Right atrium auricular region (tissue), 2 donors: ENCODE measurements around the gene UBE2K. TPM values are rescaled to one million over a fixed set of nuclear protein-coding genes. Genes with fewer than 3 reads are reported as not detected.
"Not testable (repeated sequence)": the region's sequence is repeated elsewhere in the genome, so short reads cannot be mapped to it uniquely, and the experiment has no call there.

Experiments
- DNase-seq: peaks from one replicate; pipeline ENCODE4 v3.0.0-alpha.2; 2019; ENCODE audit warnings: low spot score
- H3K27ac ChIP-seq, 2 donors: fragments of 200-600 bp; sonication (generic); 1 replicate in 1 of 2; 2 replicates in 1 of 2; pipeline ENCODE4 v1.5.1; 2016 to 2019
- H3K27me3 ChIP-seq, 2 donors: fragments of 200-600 bp; sonication (generic); one replicate each; pipeline versions ENCODE4 v1.5.1 to v1.6.0; 2017 to 2019
- H3K36me3 ChIP-seq: fragments of 200-600 bp; sonication (generic); one replicate; pipeline ENCODE4 v1.5.1; 2016
- H3K4me1 ChIP-seq, 2 donors: fragments of 200-600 bp; sonication (generic); one replicate each; pipeline versions ENCODE4 v1.5.1 to v1.6.0; 2017 to 2019
- H3K4me3 ChIP-seq, 2 donors: fragments of 200-600 bp; sonication (generic); 1 replicate in 1 of 2; 2 replicates in 1 of 2; pipeline ENCODE4 v1.5.1; 2017 to 2019; ENCODE audit warnings: mild to moderate bottlenecking in 1 of 2, moderate library complexity in 1 of 2
- H3K9me3 ChIP-seq, 2 donors: fragments of 200-600 bp; sonication (generic); one replicate each; pipeline ENCODE4 v1.5.1; 2019
- total RNA-seq, 2 donors: library from RNA; depleted of rRNA; stranded (reverse); fragments of >200 nt; gene quantifications; one replicate each; pipeline ENCODE4 v1.1.0, GENCODE V29; 2016
- TF ChIP-seq, protein P1 (sequence below), 2 donors: fragments of 200-600 bp; sonication (generic); IDR thresholded peaks; one replicate each; pipeline ENCODE4 v1.5.1; 2019; ENCODE audit warnings: antibody characterized with exemption in 2 of 2

UBE2K gene, protein sequence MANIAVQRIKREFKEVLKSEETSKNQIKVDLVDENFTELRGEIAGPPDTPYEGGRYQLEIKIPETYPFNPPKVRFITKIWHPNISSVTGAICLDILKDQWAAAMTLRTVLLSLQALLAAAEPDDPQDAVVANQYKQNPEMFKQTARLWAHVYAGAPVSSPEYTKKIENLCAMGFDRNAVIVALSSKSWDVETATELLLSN
- total RNA-seq, result 10 to 100 TPM; 16.7 to 23.8 TPM

DNA sequence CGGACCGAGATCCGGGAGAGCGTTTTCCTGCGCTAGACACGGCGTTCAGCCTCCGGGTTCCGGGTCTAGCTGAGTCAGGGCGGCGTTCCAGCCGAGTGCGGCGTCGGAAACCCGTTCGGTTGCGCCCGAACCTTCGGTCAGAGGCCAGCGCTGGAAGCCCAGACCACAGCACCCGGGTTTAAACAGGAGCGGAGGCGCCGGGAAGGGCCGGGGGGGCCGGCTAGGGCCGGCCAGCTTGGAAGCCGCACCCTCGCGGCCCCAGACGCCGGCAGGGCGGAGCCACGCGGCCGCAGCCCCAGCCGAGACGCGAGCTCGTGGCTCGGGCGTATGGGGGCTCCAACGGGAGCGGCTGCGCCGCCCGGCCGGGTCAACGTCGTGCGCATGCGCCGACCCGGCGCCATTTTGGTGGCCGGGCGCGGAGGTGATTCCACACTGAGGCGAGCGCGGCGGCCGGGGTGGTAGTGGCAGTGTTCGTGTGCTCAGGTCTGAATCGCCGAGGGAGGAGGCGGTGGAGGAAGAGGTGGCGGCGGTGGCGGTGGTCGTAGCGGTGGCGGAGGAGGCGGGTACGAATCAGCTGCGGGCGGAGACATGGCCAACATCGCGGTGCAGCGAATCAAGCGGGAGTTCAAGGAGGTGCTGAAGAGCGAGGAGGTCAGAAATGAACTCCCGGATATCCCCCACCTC lies at the start of gene UBE2K:
Gene UBE2K (plus strand): TSS at position 397 of the 684 bp plus-strand sequence. CDS start 192 bp downstream, at position 589.
- TF ChIP-seq, protein P1, sequence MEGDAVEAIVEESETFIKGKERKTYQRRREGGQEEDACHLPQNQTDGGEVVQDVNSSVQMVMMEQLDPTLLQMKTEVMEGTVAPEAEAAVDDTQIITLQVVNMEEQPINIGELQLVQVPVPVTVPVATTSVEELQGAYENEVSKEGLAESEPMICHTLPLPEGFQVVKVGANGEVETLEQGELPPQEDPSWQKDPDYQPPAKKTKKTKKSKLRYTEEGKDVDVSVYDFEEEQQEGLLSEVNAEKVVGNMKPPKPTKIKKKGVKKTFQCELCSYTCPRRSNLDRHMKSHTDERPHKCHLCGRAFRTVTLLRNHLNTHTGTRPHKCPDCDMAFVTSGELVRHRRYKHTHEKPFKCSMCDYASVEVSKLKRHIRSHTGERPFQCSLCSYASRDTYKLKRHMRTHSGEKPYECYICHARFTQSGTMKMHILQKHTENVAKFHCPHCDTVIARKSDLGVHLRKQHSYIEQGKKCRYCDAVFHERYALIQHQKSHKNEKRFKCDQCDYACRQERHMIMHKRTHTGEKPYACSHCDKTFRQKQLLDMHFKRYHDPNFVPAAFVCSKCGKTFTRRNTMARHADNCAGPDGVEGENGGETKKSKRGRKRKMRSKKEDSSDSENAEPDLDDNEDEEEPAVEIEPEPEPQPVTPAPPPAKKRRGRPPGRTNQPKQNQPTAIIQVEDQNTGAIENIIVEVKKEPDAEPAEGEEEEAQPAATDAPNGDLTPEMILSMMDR (IDR thresholded peaks at IDR 0.05), result peak in 1 of 2 donors; percentile 5
- peak; percentile 83 for DNase-seq
- Histone ChIP-seq H3K27me3 (no peaks in the 10 kb centered on the region), H3K4me1 (peaks cover 0 to 31% of the 10 kb centered on the region in 2 donors), H3K9me3 (no peaks in the 10 kb centered on the region), H3K27ac (peak within 1 kb of the TSS; percentile 96 to 97), H3K4me3 (peak within 1 kb of the TSS; percentile 90 to 94), H3K36me3 (peaks cover 3% of the 10 kb centered on the region)

DNA sequence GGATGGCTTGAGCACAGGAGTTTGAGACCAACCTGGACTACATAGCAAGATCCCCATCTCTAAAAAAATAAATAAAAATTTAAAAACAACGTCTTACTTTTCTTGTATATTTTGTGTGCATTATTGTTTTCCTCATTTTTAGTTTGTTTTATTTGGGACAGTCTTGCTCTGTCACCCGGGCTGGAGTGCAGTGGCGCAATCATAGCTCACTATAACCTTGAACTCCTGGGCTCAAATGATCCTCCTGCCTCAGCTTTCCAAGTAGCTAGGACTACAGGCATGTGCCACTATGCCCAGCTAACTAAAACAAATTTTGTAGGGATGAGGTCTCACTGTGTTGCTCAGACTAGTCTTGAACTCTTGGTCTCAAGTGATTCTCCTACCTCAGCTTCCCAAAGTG lies 49.7 kb upstream of the UBE2K start:
- no peaks in the 10 kb centered on the region for H3K36me3 ChIP-seq
- DNase-seq, result no peak
- H3K4me1 ChIP-seq, result no peaks in the 10 kb centered on the region
- H3K4me3 ChIP-seq, result no peak overlapping the region
- H3K27ac ChIP-seq, result no peak overlapping the region
- no peaks in the 10 kb centered on the region for H3K9me3 ChIP-seq
- no peaks in the 10 kb centered on the region for H3K27me3 ChIP-seq
- TF ChIP-seq, protein P1 (IDR thresholded peaks at IDR 0.05), result no peak

DNA sequence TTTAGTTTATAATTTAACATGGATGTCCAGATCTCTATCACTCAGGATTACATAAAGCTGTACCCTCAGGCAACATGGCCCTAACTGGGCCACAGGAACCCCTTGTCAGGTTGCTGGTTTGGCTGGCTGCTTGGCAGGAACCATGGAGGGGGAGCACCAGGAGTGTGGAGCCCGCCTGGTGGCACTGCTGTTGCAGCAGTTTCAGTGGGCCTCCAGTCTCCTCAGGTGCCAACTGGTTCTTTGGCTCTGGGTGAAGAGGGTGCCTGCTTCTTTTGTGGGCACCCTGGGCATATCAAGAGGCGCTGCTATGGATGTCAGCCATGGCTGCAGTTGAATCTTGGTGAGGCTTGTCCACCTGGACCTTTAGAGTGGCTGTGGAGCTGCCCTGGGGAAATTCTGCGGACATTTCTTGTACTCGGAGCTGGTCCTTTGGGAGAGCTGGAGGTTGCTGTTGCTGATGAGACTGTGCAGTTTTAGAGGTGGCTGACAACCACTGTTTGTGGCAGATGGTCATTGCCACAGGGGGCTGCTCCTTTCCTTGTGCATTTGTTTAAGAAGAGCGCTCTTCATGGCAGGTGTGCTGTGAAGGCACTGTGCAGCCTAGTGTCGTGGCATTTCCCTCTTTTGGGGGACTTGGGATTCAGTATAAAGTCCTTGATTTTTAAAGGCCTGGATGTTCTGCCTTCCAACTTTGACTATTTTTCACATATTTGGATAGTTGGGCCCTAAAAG lies 48.9 kb upstream of the UBE2K start:
- no peaks in the 10 kb centered on the region for H3K4me1 ChIP-seq
- DNase-seq, result no peak
- H3K36me3 ChIP-seq, result no peaks in the 10 kb centered on the region
- no peaks in the 10 kb centered on the region for H3K9me3 ChIP-seq
- H3K27me3 ChIP-seq, result no peaks in the 10 kb centered on the region
- no peak overlapping the region for H3K27ac ChIP-seq
- TF ChIP-seq, protein P1 (IDR thresholded peaks at IDR 0.05), result no peak
- H3K4me3 ChIP-seq, result no peak overlapping the region

DNA sequence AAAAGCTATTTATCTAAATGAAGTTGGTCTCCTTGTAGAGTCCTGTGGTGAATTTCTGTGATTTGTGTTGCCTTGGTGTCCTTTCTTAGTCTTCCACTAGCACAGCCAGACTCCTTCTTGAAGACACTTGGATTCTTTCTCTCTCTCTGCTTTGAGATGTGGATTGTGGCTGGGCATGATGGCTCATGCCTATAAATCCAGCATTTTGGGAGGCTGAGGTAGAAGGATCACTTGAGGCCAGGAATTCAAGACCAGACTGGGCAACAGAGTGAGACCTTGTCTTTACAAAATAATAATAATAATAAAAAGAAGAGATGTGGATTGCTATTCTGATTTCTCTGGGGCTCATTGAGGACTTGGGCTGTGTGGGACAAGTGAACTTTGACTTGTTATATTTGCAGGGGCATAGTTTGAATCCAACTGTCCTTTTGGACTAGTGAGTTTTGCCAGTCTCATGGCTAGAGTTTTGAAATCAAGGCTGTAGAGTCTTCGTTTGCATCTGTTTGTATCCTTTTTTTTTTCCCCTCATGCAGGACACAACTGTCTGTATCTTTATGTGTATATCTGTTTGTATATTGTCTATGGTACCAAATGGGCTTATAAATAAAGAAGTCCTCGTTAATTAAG lies 48.2 kb upstream of the UBE2K start:
- no peaks in the 10 kb centered on the region for H3K9me3 ChIP-seq
- TF ChIP-seq, protein P1 (IDR thresholded peaks at IDR 0.05), result no peak
- no peak overlapping the region for H3K4me3 ChIP-seq
- H3K27me3 ChIP-seq, result no peaks in the 10 kb centered on the region
- no peak for DNase-seq
- no peak overlapping the region for H3K27ac ChIP-seq
- no peaks in the 10 kb centered on the region for H3K36me3 ChIP-seq
- no peaks in the 10 kb centered on the region for H3K4me1 ChIP-seq

DNA sequence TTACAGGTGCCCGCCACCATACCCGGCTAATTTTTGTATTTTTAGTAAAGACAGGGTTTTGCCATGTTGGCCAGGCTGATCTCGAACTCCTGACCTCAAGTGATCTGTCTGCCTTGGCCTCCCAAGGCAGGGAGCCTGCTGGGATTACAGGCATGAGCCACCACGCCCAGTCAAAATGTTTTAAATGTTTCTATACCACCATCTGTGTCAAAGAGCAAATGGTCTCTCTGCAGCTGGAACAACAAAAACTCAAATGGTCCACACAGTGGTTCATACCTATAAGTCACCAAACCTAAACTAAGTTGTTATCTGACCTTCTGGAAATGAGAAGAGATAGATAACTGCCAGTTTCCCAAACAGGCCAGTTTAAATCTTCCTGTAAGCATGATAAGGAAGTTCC lies 46.4 kb upstream of the UBE2K start:
- not testable (repeated sequence) for H3K27me3 ChIP-seq, H3K9me3 ChIP-seq, H3K27ac ChIP-seq, H3K4me3 ChIP-seq, H3K36me3 ChIP-seq, DNase-seq, H3K4me1 ChIP-seq

DNA sequence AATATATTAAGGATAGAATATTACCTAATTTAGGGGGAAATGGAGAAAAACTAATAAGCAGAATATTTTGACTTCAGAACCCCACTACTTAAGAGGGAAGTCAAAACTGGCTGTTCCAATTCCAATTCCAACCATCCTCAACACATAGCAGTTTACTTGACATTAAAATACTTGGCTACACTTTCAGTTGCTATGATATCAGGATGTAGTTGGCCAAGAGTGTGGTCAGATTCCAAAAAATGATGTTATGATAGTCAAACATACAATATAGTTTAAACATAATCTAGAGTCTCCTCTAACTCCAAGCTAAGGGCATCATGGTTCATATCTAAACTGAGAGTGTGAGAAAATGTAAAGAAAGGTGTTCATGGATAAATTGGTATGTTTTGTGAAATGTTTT lies 42.7 kb upstream of the UBE2K start:
- H3K27me3 ChIP-seq, result no peaks in the 10 kb centered on the region
- H3K27ac ChIP-seq, result peak overlapping the region; percentile 27 to 61
- TF ChIP-seq, protein P1 (IDR thresholded peaks at IDR 0.05), result no peak

More for the DNA sequence above, 42.7 kb upstream of the UBE2K start:
- H3K36me3 ChIP-seq, result no peaks in the 10 kb centered on the region
- DNase-seq, result no peak
- H3K9me3 ChIP-seq, result no peaks in the 10 kb centered on the region
- no peaks in the 10 kb centered on the region for H3K4me1 ChIP-seq
- no peak overlapping the region for H3K4me3 ChIP-seq
